ENCODE measurements around the gene USP31.

Gene USP31

GRCh38 chr16:23064639-23065038 lies 84.6 kb downstream of the USP31 start:
- H3K4me3 ChIP-seq (ENCODE audit: control insufficient read depth in 1 of 7, extremely low read depth in 1 of 7, insufficient read depth in 4 of 7, low read depth in 2 of 7, low read length in 6 of 7) = no peak overlapping the region
- H3K4me1 ChIP-seq (ENCODE audit: control extremely low read depth in 1 of 4, control insufficient read depth in 4 of 4, insufficient read depth in 4 of 4, low read length in 3 of 4) = no peaks in the 10 kb centered on the region
- no peaks in the 10 kb centered on the region for H3K9me3 ChIP-seq (ENCODE audit: control extremely low read depth in 1 of 5, control insufficient read depth in 4 of 5, insufficient read depth in 2 of 5, low read depth in 1 of 5, low read length in 4 of 5)
- WGBS (ENCODE audit: insufficient coverage) = 97% methylated on average over 5 of the region's 9 CpGs
- POLR2A ChIA-PET = no interaction called here
- peaks cover 0 to 24% (median 10%) of the 10 kb centered on the region in 4 experiments for H3K36me3 ChIP-seq (ENCODE audit: control insufficient read depth in 4 of 4, insufficient read depth in 4 of 4, low read length in 3 of 4)
- H3K27me3 ChIP-seq (replicated peaks in 2 of 5; ENCODE audit: control insufficient read depth in 4 of 5, insufficient read depth in 5 of 5, low read length in 4 of 5) = no peaks in the 10 kb centered on the region
- no peak overlapping the region for H3K27ac ChIP-seq (ENCODE audit: insufficient read depth in 1 of 2, low read depth in 1 of 2, low read length in 2 of 2, poor library complexity in 1 of 2, severe bottlenecking in 2 of 2)
- CTCF ChIA-PET = no interaction called here
- DNase-seq = no peak

GRCh38 chr16:23062524-23062923 lies 86.7 kb downstream of the USP31 start:
- DNase-seq = peak in 1 of 3 donors; percentile 1
- Histone ChIP-seq H3K27me3 (replicated peaks in 2 of 5; ENCODE audit: control insufficient read depth in 4 of 5, insufficient read depth in 5 of 5, low read length in 4 of 5) (peaks cover 0 to 7% (median 2%) of the 10 kb centered on the region in 5 experiments), H3K36me3 (ENCODE audit: control insufficient read depth in 4 of 4, insufficient read depth in 4 of 4, low read length in 3 of 4) (peaks cover 0 to 3% (median 0%) of the 10 kb centered on the region in 4 experiments), H3K4me3 (ENCODE audit: control insufficient read depth in 1 of 7, extremely low read depth in 1 of 7, insufficient read depth in 4 of 7, low read depth in 2 of 7, low read length in 6 of 7) (no peak overlapping the region), H3K27ac (ENCODE audit: insufficient read depth in 1 of 2, low read depth in 1 of 2, low read length in 2 of 2, poor library complexity in 1 of 2, severe bottlenecking in 2 of 2) (no peak overlapping the region), H3K9me3 (ENCODE audit: control extremely low read depth in 1 of 5, control insufficient read depth in 4 of 5, insufficient read depth in 2 of 5, low read depth in 1 of 5, low read length in 4 of 5) (no peaks in the 10 kb centered on the region), H3K4me1 (ENCODE audit: control extremely low read depth in 1 of 4, control insufficient read depth in 4 of 4, insufficient read depth in 4 of 4, low read length in 3 of 4) (no peaks in the 10 kb centered on the region)
- CTCF ChIA-PET = interaction anchor here (1.1 to 1.4 kb wide), 2 partner anchors 164 to 180 kb away, joined by 3 to 4 read pairs; no protein-coding TSS in a partner anchor
- POLR2A ChIA-PET = no interaction called here
- WGBS (ENCODE audit: insufficient coverage) = 74% methylated on average over 5 of the region's 5 CpGs

GRCh38 chr16:23061669-23062068 lies 87.6 kb downstream of the USP31 start:
- Histone ChIP-seq H3K27ac (ENCODE audit: insufficient read depth in 1 of 2, low read depth in 1 of 2, low read length in 2 of 2, poor library complexity in 1 of 2, severe bottlenecking in 2 of 2) (no peak overlapping the region), H3K9me3 (ENCODE audit: control extremely low read depth in 1 of 5, control insufficient read depth in 4 of 5, insufficient read depth in 2 of 5, low read depth in 1 of 5, low read length in 4 of 5) (no peaks in the 10 kb centered on the region), H3K27me3 (replicated peaks in 2 of 5; ENCODE audit: control insufficient read depth in 4 of 5, insufficient read depth in 5 of 5, low read length in 4 of 5) (peaks cover 0 to 7% (median 5%) of the 10 kb centered on the region in 5 experiments), H3K4me1 (ENCODE audit: control extremely low read depth in 1 of 4, control insufficient read depth in 4 of 4, insufficient read depth in 4 of 4, low read length in 3 of 4) (no peaks in the 10 kb centered on the region), H3K36me3 (ENCODE audit: control insufficient read depth in 4 of 4, insufficient read depth in 4 of 4, low read length in 3 of 4) (no peaks in the 10 kb centered on the region), H3K4me3 (ENCODE audit: control insufficient read depth in 1 of 7, extremely low read depth in 1 of 7, insufficient read depth in 4 of 7, low read depth in 2 of 7, low read length in 6 of 7) (no peak overlapping the region)
- ChIA-PET CTCF (interaction anchor here (1.1 to 1.4 kb wide), 2 partner anchors 73 to 163 kb away, joined by 3 to 4 read pairs; no protein-coding TSS in a partner anchor), POLR2A (no interaction called here)
- no peak for DNase-seq
- 93% methylated on average over 6 of the region's 7 CpGs for WGBS (ENCODE audit: insufficient coverage)

GRCh38 chr16:23060458-23061320 lies 88.6 kb downstream of the USP31 start:
- Histone ChIP-seq H3K4me1 (ENCODE audit: control extremely low read depth in 1 of 4, control insufficient read depth in 4 of 4, insufficient read depth in 4 of 4, low read length in 3 of 4) (no peaks in the 10 kb centered on the region), H3K9me3 (ENCODE audit: control extremely low read depth in 1 of 5, control insufficient read depth in 4 of 5, insufficient read depth in 2 of 5, low read depth in 1 of 5, low read length in 4 of 5) (no peaks in the 10 kb centered on the region), H3K36me3 (ENCODE audit: control insufficient read depth in 4 of 4, insufficient read depth in 4 of 4, low read length in 3 of 4) (no peaks in the 10 kb centered on the region), H3K27me3 (replicated peaks in 2 of 5; ENCODE audit: control insufficient read depth in 4 of 5, insufficient read depth in 5 of 5, low read length in 4 of 5) (peaks cover 0 to 11% (median 5%) of the 10 kb centered on the region in 5 experiments), H3K27ac (ENCODE audit: insufficient read depth in 1 of 2, low read depth in 1 of 2, low read length in 2 of 2, poor library complexity in 1 of 2, severe bottlenecking in 2 of 2) (no peak overlapping the region), H3K4me3 (ENCODE audit: control insufficient read depth in 1 of 7, extremely low read depth in 1 of 7, insufficient read depth in 4 of 7, low read depth in 2 of 7, low read length in 6 of 7) (no peak overlapping the region)
- DNase-seq = peak; percentile 43 to 67 (median 63)
- POLR2A ChIA-PET = interaction anchor here (0.6 kb wide), 1 partner anchor 1382 kb away, joined by 3 read pairs; no protein-coding TSS in a partner anchor
- WGBS (ENCODE audit: insufficient coverage) = 32% methylated on average over 6 of the region's 9 CpGs
- CTCF ChIA-PET = interaction anchor here (0.7 to 1.6 kb wide), 5 partner anchors 8 to 165 kb away, joined by 3 to 6 read pairs (median 3); no protein-coding TSS in a partner anchor

GRCh38 chr16:23059433-23059832 lies 89.8 kb downstream of the USP31 start:
- no peak for DNase-seq
- Histone ChIP-seq H3K36me3 (ENCODE audit: control insufficient read depth in 4 of 4, insufficient read depth in 4 of 4, low read length in 3 of 4) (no peaks in the 10 kb centered on the region), H3K27me3 (replicated peaks in 2 of 5; ENCODE audit: control insufficient read depth in 4 of 5, insufficient read depth in 5 of 5, low read length in 4 of 5) (peaks cover 0 to 14% (median 5%) of the 10 kb centered on the region in 5 experiments), H3K9me3 (ENCODE audit: control extremely low read depth in 1 of 5, control insufficient read depth in 4 of 5, insufficient read depth in 2 of 5, low read depth in 1 of 5, low read length in 4 of 5) (no peaks in the 10 kb centered on the region), H3K4me3 (ENCODE audit: control insufficient read depth in 1 of 7, extremely low read depth in 1 of 7, insufficient read depth in 4 of 7, low read depth in 2 of 7, low read length in 6 of 7) (no peak overlapping the region), H3K4me1 (ENCODE audit: control extremely low read depth in 1 of 4, control insufficient read depth in 4 of 4, insufficient read depth in 4 of 4, low read length in 3 of 4) (no peaks in the 10 kb centered on the region), H3K27ac (ENCODE audit: insufficient read depth in 1 of 2, low read depth in 1 of 2, low read length in 2 of 2, poor library complexity in 1 of 2, severe bottlenecking in 2 of 2) (no peak overlapping the region)
- WGBS (ENCODE audit: insufficient coverage) = 52% methylated on average over 2 of the region's 5 CpGs
- CTCF ChIA-PET = interaction anchor here (1.0 to 1.6 kb wide), 3 partner anchors 8 to 163 kb away, joined by 3 to 6 read pairs (median 3); no protein-coding TSS in a partner anchor
- POLR2A ChIA-PET = no interaction called here

GRCh38 chr16:23058576-23058975 lies 90.7 kb downstream of the USP31 start:
- DNase-seq = no peak
- WGBS (ENCODE audit: insufficient coverage) = 47% methylated on average over 4 of the region's 4 CpGs
- ChIA-PET POLR2A (no interaction called here), CTCF (interaction anchor here (1.0 kb wide), 1 partner anchor 9 kb away, joined by 3 read pairs; no protein-coding TSS in a partner anchor)
- Histone ChIP-seq H3K4me3 (ENCODE audit: control insufficient read depth in 1 of 7, extremely low read depth in 1 of 7, insufficient read depth in 4 of 7, low read depth in 2 of 7, low read length in 6 of 7) (no peak overlapping the region), H3K9me3 (ENCODE audit: control extremely low read depth in 1 of 5, control insufficient read depth in 4 of 5, insufficient read depth in 2 of 5, low read depth in 1 of 5, low read length in 4 of 5) (no peaks in the 10 kb centered on the region), H3K36me3 (ENCODE audit: control insufficient read depth in 4 of 4, insufficient read depth in 4 of 4, low read length in 3 of 4) (no peaks in the 10 kb centered on the region), H3K27ac (ENCODE audit: insufficient read depth in 1 of 2, low read depth in 1 of 2, low read length in 2 of 2, poor library complexity in 1 of 2, severe bottlenecking in 2 of 2) (no peak overlapping the region), H3K4me1 (ENCODE audit: control extremely low read depth in 1 of 4, control insufficient read depth in 4 of 4, insufficient read depth in 4 of 4, low read length in 3 of 4) (no peaks in the 10 kb centered on the region), H3K27me3 (replicated peaks in 2 of 5; ENCODE audit: control insufficient read depth in 4 of 5, insufficient read depth in 5 of 5, low read length in 4 of 5) (peaks cover 0 to 14% (median 5%) of the 10 kb centered on the region in 5 experiments)

GRCh38 chr16:23057013-23057596 lies 92.1 kb downstream of the USP31 start:
- peaks cover 0 to 16% (median 14%) of the 10 kb centered on the region in 5 experiments for H3K27me3 ChIP-seq (replicated peaks in 2 of 5; ENCODE audit: control insufficient read depth in 4 of 5, insufficient read depth in 5 of 5, low read length in 4 of 5)
- ChIA-PET CTCF (interaction anchor here (1.2 kb wide), 1 partner anchor 158 kb away, joined by 3 read pairs; no protein-coding TSS in a partner anchor), POLR2A (no interaction called here)
- H3K4me3 ChIP-seq (ENCODE audit: control insufficient read depth in 1 of 7, extremely low read depth in 1 of 7, insufficient read depth in 4 of 7, low read depth in 2 of 7, low read length in 6 of 7) = no peak overlapping the region
- H3K9me3 ChIP-seq (ENCODE audit: control extremely low read depth in 1 of 5, control insufficient read depth in 4 of 5, insufficient read depth in 2 of 5, low read depth in 1 of 5, low read length in 4 of 5) = no peaks in the 10 kb centered on the region
- no peaks in the 10 kb centered on the region for H3K4me1 ChIP-seq (ENCODE audit: control extremely low read depth in 1 of 4, control insufficient read depth in 4 of 4, insufficient read depth in 4 of 4, low read length in 3 of 4)
- H3K36me3 ChIP-seq (ENCODE audit: control insufficient read depth in 4 of 4, insufficient read depth in 4 of 4, low read length in 3 of 4) = no peaks in the 10 kb centered on the region
- 100% methylated on average over 1 of the region's 1 CpG for WGBS (ENCODE audit: insufficient coverage)
- no peak for DNase-seq
- H3K27ac ChIP-seq (ENCODE audit: insufficient read depth in 1 of 2, low read depth in 1 of 2, low read length in 2 of 2, poor library complexity in 1 of 2, severe bottlenecking in 2 of 2) = no peak overlapping the region

All from common myeloid progenitor, CD34-positive (primary cell).